ENCODE data around the gene ANXA6.

- TF ChIP-seq, protein P1, sequence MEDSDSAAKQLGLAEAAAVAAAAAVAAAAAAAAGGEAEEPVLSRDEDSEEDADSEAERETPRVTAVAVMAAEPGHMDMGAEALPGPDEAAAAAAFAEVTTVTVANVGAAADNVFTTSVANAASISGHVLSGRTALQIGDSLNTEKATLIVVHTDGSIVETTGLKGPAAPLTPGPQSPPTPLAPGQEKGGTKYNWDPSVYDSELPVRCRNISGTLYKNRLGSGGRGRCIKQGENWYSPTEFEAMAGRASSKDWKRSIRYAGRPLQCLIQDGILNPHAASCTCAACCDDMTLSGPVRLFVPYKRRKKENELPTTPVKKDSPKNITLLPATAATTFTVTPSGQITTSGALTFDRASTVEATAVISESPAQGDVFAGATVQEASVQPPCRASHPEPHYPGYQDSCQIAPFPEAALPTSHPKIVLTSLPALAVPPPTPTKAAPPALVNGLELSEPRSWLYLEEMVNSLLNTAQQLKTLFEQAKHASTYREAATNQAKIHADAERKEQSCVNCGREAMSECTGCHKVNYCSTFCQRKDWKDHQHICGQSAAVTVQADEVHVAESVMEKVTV (CRISPR knock-in tag; IDR thresholded peaks at IDR 0.05): no peak
- no peak for TF ChIP-seq TBP (optimal IDR thresholded peaks at IDR 0.05; ENCODE audit: low read depth, low read length)
- TF ChIP-seq, protein P2, sequence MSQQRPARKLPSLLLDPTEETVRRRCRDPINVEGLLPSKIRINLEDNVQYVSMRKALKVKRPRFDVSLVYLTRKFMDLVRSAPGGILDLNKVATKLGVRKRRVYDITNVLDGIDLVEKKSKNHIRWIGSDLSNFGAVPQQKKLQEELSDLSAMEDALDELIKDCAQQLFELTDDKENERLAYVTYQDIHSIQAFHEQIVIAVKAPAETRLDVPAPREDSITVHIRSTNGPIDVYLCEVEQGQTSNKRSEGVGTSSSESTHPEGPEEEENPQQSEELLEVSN (IDR thresholded peaks at IDR 0.05; ENCODE audit: borderline replicate concordance in 1 of 2, extremely low read depth in 1 of 2, insufficient read depth in 1 of 2, insufficient read length in 1 of 2, low read depth in 1 of 2, low read length in 1 of 2, poor library complexity in 1 of 2, severe bottlenecking in 1 of 2): no peak
- no peak for TF ChIP-seq CTCF (IDR thresholded peaks at IDR 0.05 in 2 of 3, conservative IDR thresholded peaks at IDR 0.05 in 1 of 3; ENCODE audit: insufficient read depth in 2 of 3, low read depth in 1 of 3, low read length in 3 of 3)
- no peak for TF ChIP-seq STAG1 (CRISPR knock-in tag; IDR thresholded peaks at IDR 0.05; ENCODE audit: borderline replicate concordance)
- no peak for TF ChIP-seq POLR2AphosphoS5 (IDR thresholded peaks at IDR 0.05; ENCODE audit: control insufficient read depth, insufficient read depth, low read depth, low read length)
Observed at GRCh38 chr5:151107738-151108520, 49.6 kb downstream of the ANXA6 start.
